ENCODE results near the gene LAMB1.

DNA sequence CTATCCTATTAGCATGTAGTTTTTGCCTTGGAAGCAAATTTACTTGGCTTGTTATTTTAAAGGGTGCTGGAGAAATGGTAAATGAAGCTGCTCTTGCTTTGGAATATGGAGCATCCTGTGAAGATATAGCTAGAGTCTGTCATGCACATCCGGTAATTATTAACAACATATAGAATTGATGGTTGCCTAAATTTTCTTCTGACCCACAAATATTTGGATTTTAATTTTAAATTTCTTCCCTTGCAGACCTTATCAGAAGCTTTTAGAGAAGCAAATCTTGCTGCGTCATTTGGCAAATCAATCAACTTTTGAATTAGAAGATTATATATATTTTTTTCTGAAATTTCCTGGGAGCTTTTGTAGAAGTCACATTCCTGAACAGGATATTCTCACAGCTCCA lies 84.0 kb downstream of the LAMB1 start:
- TF ChIP-seq EZH2 (IDR thresholded peaks at IDR 0.05; ENCODE audit: borderline replicate concordance, insufficient read depth, low read length, poor library complexity, severe bottlenecking), result no peak
- TF ChIP-seq, protein P1, sequence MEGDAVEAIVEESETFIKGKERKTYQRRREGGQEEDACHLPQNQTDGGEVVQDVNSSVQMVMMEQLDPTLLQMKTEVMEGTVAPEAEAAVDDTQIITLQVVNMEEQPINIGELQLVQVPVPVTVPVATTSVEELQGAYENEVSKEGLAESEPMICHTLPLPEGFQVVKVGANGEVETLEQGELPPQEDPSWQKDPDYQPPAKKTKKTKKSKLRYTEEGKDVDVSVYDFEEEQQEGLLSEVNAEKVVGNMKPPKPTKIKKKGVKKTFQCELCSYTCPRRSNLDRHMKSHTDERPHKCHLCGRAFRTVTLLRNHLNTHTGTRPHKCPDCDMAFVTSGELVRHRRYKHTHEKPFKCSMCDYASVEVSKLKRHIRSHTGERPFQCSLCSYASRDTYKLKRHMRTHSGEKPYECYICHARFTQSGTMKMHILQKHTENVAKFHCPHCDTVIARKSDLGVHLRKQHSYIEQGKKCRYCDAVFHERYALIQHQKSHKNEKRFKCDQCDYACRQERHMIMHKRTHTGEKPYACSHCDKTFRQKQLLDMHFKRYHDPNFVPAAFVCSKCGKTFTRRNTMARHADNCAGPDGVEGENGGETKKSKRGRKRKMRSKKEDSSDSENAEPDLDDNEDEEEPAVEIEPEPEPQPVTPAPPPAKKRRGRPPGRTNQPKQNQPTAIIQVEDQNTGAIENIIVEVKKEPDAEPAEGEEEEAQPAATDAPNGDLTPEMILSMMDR (IDR thresholded peaks at IDR 0.05; ENCODE audit: poor library complexity, severe bottlenecking), result no peak
- TF ChIP-seq TAF1 (IDR thresholded peaks at IDR 0.05; ENCODE audit: low read depth), result no peak

Measured in neural cell (in vitro differentiated cells).